Renal cortex interstitium (tissue), 11 donors: Measurements from ENCODE around the gene SMIM3. TPM values are rescaled to one million over a fixed set of nuclear protein-coding genes. Genes with fewer than 3 reads are reported as not detected.
"Not testable (repeated sequence)": the region's sequence is repeated elsewhere in the genome, so short reads cannot be mapped to it uniquely, and the experiment has no call there.

Experiments used
- DNase-seq, 11 donors: peaks; one replicate each; pipeline ENCODE4 v3.0.0-alpha.2; 2013; ENCODE audit warnings: low read depth in 9 of 11, low spot score in 4 of 11; ENCODE audit errors: extremely low read depth in 1 of 11
- polyA plus RNA-seq, 3 donors: library from polyadenylated mRNA; unstranded; fragments of 120-200 nt; gene quantifications; one replicate each; pipeline ENCODE4 v1.2.1, GENCODE V29; 2013; ENCODE audit not compliant: insufficient read length in 3 of 3

Gene SMIM3
- polyA plus RNA-seq, 3 donors: 22.1 to 24.4 (median 23.4) TPM

DNA sequence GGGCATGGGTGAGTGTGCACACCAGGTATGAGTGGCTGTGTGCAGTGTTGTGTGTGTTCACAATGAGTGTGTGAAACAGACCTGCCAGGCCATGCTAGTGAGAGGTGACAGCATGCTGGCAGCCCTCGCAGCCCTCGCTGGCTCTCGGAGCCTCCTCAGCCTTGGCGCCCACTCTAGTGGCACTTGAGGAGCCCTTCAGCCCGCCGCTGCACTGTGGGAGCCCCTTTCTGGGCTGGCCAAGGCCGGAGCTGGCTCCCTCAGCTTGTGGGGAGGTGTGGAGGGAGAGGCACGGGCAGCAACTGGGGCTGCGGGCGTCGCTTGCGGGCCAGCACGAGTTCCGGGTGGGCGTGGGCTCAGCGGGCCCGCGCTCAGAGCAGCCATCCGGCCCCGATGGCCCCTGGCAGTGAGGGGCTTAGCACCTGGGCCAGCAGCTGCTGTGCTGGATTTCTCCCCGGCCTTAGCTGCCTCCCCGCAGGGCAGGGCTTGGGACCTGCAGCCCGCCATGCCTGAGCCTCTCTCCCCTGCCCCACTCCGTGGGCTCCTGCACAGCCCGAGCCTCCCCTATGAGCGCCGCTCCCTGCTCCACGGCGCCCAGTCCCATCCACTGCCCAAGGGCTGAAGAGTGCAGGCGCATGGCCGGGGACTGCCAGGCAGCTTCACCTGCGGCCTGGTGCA is 66.8 kb downstream of the SMIM3 start:
- not testable (repeated sequence) for DNase-seq

GRCh38 chr5:150846308-150846653 is 67.7 kb downstream of the SMIM3 start, which contains the start of gene IRGM:
TSS of gene IRGM (plus strand) at chr5:150846521. CDS start at chr5:150848124, 1,603 bp downstream.
- not testable (repeated sequence) for DNase-seq

Other genes starting within 250 kb of the SMIM3 start
- 100 to 1,000 TPM in 2 of 3 donors, 10 to 100 TPM in 1; 89.8 to 111 (median 100) TPM for gene SYNPO, start 138.1 kb upstream of the SMIM3 start, polyA plus RNA-seq
- 1 to 10 TPM; 6.4 to 8.1 (median 6.6) TPM for gene MYOZ3, start 117.5 kb upstream of the SMIM3 start, polyA plus RNA-seq
- 10 to 100 TPM; 74.3 to 79.0 (median 78.3) TPM for gene RBM22, start 77.7 kb upstream of the SMIM3 start, polyA plus RNA-seq
- 10 to 100 TPM; 57.8 to 72.0 (median 68.9) TPM for gene DCTN4, start 19.7 kb upstream of the SMIM3 start, polyA plus RNA-seq
- 1 to 10 TPM in 1 of 3 donors, under 1 TPM in 2; 0.40 to 1.0 (median 0.65) TPM for gene IRGM, start 67.8 kb downstream of the SMIM3 start, polyA plus RNA-seq
- 10 to 100 TPM; 37.2 to 44.1 (median 40.1) TPM for gene ZNF300, start 126.2 kb downstream of the SMIM3 start, polyA plus RNA-seq
- 1,000 to 10,000 TPM in 2 of 3 donors, 100 to 1,000 TPM in 1; 891 to 1,420 (median 1,194) TPM for gene GPX3, start 241.8 kb downstream of the SMIM3 start, polyA plus RNA-seq